AG09319 (cell line): ENCODE measurements around the gene STK32C.

Experiments
- DNase-seq: peaks from one replicate; pipeline ENCODE4 v3.0.0-alpha.2; 2010; ENCODE audit warnings: low read depth; ENCODE audit errors: extremely low read depth
- TF ChIP-seq, protein P1 (sequence below): IDR thresholded peaks from 2 replicates; pipeline ENCODE4 v1.5.1; 2011; ENCODE audit warnings: low read depth, mild to moderate bottlenecking, inconsistent platforms, low read length, moderate library complexity

The STK32C gene

DNA sequence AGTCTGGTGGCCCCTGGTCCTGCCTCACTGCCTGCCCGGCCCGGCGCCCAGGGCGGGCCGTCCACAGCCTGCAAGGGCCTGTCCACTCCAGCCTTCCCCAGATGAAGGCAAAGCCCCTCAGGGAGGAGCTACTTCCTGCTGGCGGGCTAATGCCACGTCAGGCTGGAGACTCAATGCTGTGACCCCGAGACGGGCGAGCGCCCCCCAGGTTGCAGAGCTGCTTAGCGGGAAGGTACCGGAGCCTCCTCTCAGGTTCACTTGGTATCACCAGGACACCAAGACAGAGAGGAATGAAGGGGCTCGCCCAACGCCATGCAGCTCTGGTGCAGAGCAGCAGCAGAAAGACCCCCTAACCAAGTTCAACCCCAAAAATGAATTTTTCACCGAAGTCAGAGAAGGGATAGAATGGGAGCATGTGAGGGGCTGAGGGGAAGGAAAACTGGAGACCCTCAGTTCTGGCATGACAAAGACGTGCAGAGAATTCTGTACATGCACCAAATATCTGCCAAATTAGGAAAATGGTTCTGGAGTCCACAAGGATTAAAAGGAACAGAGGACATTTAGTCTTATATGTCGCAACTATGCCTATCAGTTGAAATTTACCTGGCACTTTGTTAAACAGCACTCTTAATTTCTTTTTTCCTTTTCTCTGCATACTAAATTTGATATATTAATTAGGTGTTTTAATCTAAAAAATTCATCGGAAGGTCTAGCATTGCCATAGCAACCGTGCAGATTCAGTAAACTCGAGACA is 2.8 kb downstream of the STK32C start:
- DNase-seq = no peak
- TF ChIP-seq, protein P1, sequence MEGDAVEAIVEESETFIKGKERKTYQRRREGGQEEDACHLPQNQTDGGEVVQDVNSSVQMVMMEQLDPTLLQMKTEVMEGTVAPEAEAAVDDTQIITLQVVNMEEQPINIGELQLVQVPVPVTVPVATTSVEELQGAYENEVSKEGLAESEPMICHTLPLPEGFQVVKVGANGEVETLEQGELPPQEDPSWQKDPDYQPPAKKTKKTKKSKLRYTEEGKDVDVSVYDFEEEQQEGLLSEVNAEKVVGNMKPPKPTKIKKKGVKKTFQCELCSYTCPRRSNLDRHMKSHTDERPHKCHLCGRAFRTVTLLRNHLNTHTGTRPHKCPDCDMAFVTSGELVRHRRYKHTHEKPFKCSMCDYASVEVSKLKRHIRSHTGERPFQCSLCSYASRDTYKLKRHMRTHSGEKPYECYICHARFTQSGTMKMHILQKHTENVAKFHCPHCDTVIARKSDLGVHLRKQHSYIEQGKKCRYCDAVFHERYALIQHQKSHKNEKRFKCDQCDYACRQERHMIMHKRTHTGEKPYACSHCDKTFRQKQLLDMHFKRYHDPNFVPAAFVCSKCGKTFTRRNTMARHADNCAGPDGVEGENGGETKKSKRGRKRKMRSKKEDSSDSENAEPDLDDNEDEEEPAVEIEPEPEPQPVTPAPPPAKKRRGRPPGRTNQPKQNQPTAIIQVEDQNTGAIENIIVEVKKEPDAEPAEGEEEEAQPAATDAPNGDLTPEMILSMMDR = no peak

DNA sequence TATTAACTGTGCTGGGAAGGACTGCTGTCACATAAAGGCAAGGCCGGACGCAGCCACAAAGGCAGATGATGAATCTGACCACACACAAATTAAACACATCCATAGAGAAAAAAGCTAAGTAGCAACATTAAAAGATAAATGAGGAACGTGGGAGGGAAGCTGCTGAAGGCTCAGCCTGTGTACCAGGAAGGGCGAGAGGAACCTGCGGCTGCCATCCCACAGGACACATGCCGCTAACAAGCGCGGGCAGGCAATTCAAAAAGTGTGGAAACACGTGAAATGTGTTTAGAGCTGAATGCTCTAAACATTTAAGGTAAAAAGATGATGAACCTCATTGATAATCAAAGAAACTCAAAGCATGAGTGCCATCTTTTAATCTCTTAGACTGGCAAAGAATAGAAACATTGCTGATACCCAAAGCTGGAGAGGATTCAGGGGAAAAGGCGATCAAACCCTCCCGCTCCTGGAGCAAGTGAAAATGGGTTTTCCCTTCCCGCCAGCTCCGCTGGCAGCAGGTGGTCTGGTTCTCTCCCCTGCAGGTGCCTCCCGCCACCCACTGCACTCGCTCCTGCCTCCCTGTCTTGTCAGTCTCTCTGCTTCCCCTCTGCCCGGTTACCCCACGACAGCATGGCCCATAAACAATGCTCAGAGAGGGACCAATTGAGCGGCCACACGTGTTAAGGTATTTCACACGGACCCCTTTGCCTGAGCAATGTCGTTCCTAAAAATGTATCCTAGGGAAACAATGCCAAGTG is 4.2 kb downstream of the STK32C start:
- TF ChIP-seq, protein P1 = no peak
- DNase-seq = no peak

DNA sequence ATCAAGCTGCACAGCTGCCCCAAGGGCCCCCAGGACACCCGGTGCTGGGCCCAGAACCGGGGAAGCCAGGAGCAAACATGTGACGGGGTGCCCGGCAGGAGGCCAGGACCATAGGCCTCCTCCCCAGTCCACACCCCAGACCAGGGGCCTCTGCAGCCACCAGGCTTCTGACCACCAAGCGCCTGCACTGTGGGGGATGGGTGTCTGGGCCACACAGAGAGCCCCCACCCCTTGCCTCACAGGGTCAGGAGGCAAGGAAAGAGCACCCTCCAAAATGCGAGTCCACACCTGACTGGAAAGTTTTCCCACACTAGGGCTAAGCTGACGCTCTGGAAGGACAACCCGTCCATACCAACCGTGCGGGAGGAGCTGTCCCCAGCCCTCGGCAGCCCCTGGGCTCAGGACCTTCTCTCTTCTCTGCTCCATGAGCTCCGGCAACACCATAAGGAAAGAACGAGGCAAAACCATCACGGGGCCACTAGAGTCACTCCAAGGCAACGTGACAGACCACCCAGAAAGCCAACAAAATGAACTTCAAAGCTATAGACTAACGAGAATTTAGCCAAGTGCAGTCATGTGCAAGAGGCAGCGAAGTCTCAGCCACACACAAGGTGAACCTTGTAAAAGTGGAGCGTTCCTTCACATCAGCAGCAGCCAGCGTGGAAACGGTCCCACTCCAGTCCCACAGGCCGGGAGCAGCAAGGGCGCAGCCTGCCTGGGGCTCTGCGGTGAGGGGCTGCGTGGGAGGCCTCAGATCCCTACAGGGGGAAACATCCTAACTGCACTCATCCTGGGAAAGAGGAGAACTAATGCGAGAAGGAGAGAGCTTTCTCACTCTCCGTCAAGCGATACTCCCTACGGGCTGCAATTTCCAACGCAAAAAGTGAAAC is 5.1 kb downstream of the STK32C start:
- no peak for DNase-seq
- TF ChIP-seq, protein P1 = no peak

DNA sequence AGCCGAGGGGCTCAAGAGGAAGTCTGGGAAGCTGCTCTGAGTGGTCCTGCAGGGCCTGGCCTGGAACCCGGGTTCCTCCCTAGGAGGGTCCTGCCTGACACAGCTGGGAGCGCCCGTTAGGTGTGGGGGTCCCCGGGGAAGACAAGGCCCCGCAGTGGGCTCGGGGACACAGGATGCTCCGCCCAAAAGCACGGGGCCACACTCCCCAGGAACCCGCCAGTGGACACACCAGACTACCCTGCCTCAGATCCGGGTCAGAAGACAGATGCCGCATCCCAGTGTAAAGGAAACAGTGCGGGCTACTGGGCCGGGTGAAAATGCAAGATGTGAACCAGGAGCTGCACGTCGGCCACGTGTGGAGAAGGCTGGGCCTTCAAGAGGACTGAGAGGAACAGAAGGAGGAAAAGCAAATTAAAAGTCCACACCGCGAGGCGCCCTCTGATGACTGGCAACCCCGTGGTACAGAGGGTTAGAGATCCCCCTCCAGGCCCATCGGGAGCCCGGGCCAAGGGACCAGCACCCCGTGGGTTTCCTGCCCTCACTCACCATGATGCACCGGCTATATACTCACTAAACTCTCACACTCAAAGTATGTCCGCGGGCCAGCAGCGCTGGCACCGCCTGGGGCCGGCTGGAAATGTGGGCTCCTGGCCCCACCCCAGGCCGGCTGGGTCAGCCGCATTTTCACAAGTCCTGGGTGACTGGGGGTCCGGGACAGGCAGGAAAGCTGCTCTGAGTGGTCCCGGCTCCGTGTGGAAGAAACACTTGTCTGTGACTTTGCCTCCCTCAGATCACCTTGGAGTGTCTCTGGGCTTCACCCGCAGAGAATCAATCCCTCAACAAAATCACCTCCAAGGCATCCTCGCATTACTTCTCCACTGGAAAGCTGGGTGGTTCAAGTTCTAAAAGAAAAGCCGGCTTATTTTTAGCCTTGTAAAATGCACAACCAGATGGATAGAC is 6.1 kb downstream of the STK32C start:
- TF ChIP-seq, protein P1 = no peak
- DNase-seq = no peak

DNA sequence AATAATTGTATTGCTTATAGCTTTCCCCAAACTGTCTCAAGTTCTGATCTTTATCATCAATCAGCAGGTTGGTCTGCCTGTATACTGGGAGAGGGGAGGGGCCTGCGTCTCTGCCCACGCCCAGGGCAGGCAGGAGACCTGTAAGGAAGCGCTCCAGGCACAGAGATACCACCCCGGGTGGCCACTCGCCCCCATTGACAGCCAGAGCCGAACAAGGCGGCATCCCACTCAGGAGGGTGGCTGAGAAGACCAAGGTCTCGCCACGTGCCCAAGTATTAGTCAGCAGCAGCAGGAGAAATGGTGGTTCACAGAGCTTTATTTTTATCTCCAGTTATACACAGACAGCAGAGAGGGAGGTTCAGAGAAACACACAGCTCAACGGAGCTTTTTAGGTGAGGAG is 7.2 kb downstream of the STK32C start:
- no peak for DNase-seq
- TF ChIP-seq, protein P1 = no peak
